NCI-H2107 (cell line): ENCODE measurements around the gene VPS26B.
"Not testable (repeated sequence)": the region's sequence is repeated elsewhere in the genome, so short reads cannot be mapped to it uniquely, and the experiment has no call there.

ENCODE experiments used
- DNase-seq: peaks from one replicate; lab custom pipeline; 2025; lab: John Stamatoyannopoulos, UW

Gene VPS26B

GRCh38 chr11:134258577-134258976 is 34.1 kb downstream of the VPS26B start:
- DNase-seq: no peak

- no peak for DNase-seq
Measured at GRCh38 chr11:134260503-134260902, 36.0 kb downstream of the VPS26B start.

GRCh38 chr11:134260983-134261382 is 36.5 kb downstream of the VPS26B start:
- DNase-seq: no peak

- DNase-seq: no peak
Measured at GRCh38 chr11:134261626-134262488, 37.4 kb downstream of the VPS26B start.

GRCh38 chr11:134264966-134265764 is 40.7 kb downstream of the VPS26B start:
- no peak for DNase-seq

- DNase-seq: no peak
Measured at GRCh38 chr11:134266440-134266839, 42.0 kb downstream of the VPS26B start.

GRCh38 chr11:134266841-134267251 is 42.4 kb downstream of the VPS26B start:
- DNase-seq: no peak

- no peak for DNase-seq
Measured at GRCh38 chr11:134267461-134267860, 43.0 kb downstream of the VPS26B start.

GRCh38 chr11:134267966-134268365 is 43.5 kb downstream of the VPS26B start:
- no peak for DNase-seq

GRCh38 chr11:134270250-134270714 is 45.8 kb downstream of the VPS26B start:
- peak; percentile 39 for DNase-seq

GRCh38 chr11:134271978-134272377 is 47.5 kb downstream of the VPS26B start:
- DNase-seq: no peak

- peak; percentile 76 for DNase-seq
Measured at GRCh38 chr11:134272381-134273316, 48.2 kb downstream of the VPS26B start.

GRCh38 chr11:134273317-134273712 is 48.8 kb downstream of the VPS26B start:
- DNase-seq: no peak

- no peak for DNase-seq
Measured at GRCh38 chr11:134275188-134275533, 50.7 kb downstream of the VPS26B start.

- DNase-seq: peak; percentile 47
Measured at GRCh38 chr11:134275534-134276395, 51.3 kb downstream of the VPS26B start, which contains the start of gene GLB1L3. Gene GLB1L3 (plus strand): TSS chr11:134276379. CDS start chr11:134276741, 362 bp downstream.

- no peak for DNase-seq
Measured at GRCh38 chr11:134276396-134277182, 52.1 kb downstream of the VPS26B start.

- no peak for DNase-seq
Measured at GRCh38 chr11:134277183-134278001, 52.9 kb downstream of the VPS26B start.

- no peak for DNase-seq
Measured at GRCh38 chr11:134278356-134278755, 53.9 kb downstream of the VPS26B start.

- DNase-seq: not testable (repeated sequence)
Measured at GRCh38 chr11:134281635-134282034, 57.2 kb downstream of the VPS26B start.
